DMS153 treated with DMSO at 0.1 percent for 48 hours (cell line): ENCODE results near the gene NUDT19.
"Not testable (repeated sequence)": the region's sequence is repeated elsewhere in the genome, so short reads cannot be mapped to it uniquely, and the experiment has no call there.

Experiments
- DNase-seq: peaks from one replicate; lab custom pipeline; 2025; ENCODE audit not compliant: unreplicated experiment; lab: John Stamatoyannopoulos, UW

Gene NUDT19

GRCh38 chr19:32691291-32691951, at the start of gene NUDT19:
NUDT19 (plus strand) TSS chr19:32691821; CDS start chr19:32691961, 140 bp downstream.
- peak; percentile 86 for DNase-seq

GRCh38 chr19:32642771-32643170, 48.9 kb upstream of the NUDT19 start:
- no peak for DNase-seq

GRCh38 chr19:32646556-32646955, 45.1 kb upstream of the NUDT19 start:
- no peak for DNase-seq

- DNase-seq = no peak
These were observed 44.3 kb upstream of the NUDT19 start for GRCh38 chr19:32647361-32647760.

- no peak for DNase-seq
These were observed 41.9 kb upstream of the NUDT19 start for GRCh38 chr19:32649751-32650150.

GRCh38 chr19:32650671-32651070, 41.0 kb upstream of the NUDT19 start:
- DNase-seq = no peak

- no peak for DNase-seq
These were observed 39.9 kb upstream of the NUDT19 start for GRCh38 chr19:32651729-32652140.

- DNase-seq = not testable (repeated sequence)
These were observed 39.3 kb upstream of the NUDT19 start for GRCh38 chr19:32652331-32652730.

GRCh38 chr19:32652894-32653598, 38.6 kb upstream of the NUDT19 start:
- peak; percentile 0 for DNase-seq

- no peak for DNase-seq
These were observed 38.1 kb upstream of the NUDT19 start for GRCh38 chr19:32653599-32653915.

GRCh38 chr19:32656379-32656778, 35.2 kb upstream of the NUDT19 start:
- not testable (repeated sequence) for DNase-seq

GRCh38 chr19:32658075-32658474, 33.5 kb upstream of the NUDT19 start:
- no peak for DNase-seq

- no peak for DNase-seq
These were observed 33.1 kb upstream of the NUDT19 start for GRCh38 chr19:32658527-32658926.

- DNase-seq = no peak
These were observed 30.3 kb upstream of the NUDT19 start for GRCh38 chr19:32661318-32661717.

GRCh38 chr19:32662186-32662585, 29.4 kb upstream of the NUDT19 start:
- no peak for DNase-seq

GRCh38 chr19:32666084-32666483, 25.5 kb upstream of the NUDT19 start:
- no peak for DNase-seq

GRCh38 chr19:32669310-32669709, 22.3 kb upstream of the NUDT19 start:
- no peak for DNase-seq

- no peak for DNase-seq
These were observed 19.6 kb upstream of the NUDT19 start for GRCh38 chr19:32671883-32672593.

- DNase-seq = no peak
These were observed 18.8 kb upstream of the NUDT19 start for GRCh38 chr19:32672841-32673240.

- DNase-seq = no peak
These were observed 18.0 kb upstream of the NUDT19 start for GRCh38 chr19:32673573-32673972.

- no peak for DNase-seq
These were observed 17.3 kb upstream of the NUDT19 start for GRCh38 chr19:32674153-32674930.
